CD4-positive, alpha-beta T cell treated with Interferon alpha-2 for 1 hour (primary cell): ENCODE data around the gene ARHGAP29.

Experiments used
- DNase-seq, 2 donors: peaks; one replicate each; pipeline ENCODE4 v3.0.0-alpha.2; 2020 to 2022

The ARHGAP29 gene

GRCh38 chr1:94259635-94260289 lies 22.4 kb upstream of the ARHGAP29 start:
- DNase-seq = no peak

- no peak for DNase-seq
Observed at GRCh38 chr1:94258873-94259331, 21.5 kb upstream of the ARHGAP29 start.

- no peak for DNase-seq
Observed at GRCh38 chr1:94257444-94257843, 20.1 kb upstream of the ARHGAP29 start.

- no peak for DNase-seq
Observed at GRCh38 chr1:94255476-94255875, 18.1 kb upstream of the ARHGAP29 start.

- no peak for DNase-seq
Observed at GRCh38 chr1:94254073-94254810, 16.9 kb upstream of the ARHGAP29 start.

GRCh38 chr1:94253456-94254017 lies 16.2 kb upstream of the ARHGAP29 start:
- DNase-seq = no peak

- DNase-seq = no peak
Observed at GRCh38 chr1:94250341-94250740, 13.0 kb upstream of the ARHGAP29 start.

GRCh38 chr1:94248956-94249688 lies 11.7 kb upstream of the ARHGAP29 start:
- no peak for DNase-seq

- DNase-seq = peak; percentile 3 to 11
Observed at GRCh38 chr1:94247138-94248094, 10.0 kb upstream of the ARHGAP29 start.

- no peak for DNase-seq
Observed at GRCh38 chr1:94246692-94247137, 9.3 kb upstream of the ARHGAP29 start.

GRCh38 chr1:94245747-94246438 lies 8.5 kb upstream of the ARHGAP29 start:
- no peak for DNase-seq

GRCh38 chr1:94244816-94245215 lies 7.4 kb upstream of the ARHGAP29 start:
- no peak for DNase-seq

GRCh38 chr1:94243665-94244064 lies 6.3 kb upstream of the ARHGAP29 start:
- no peak for DNase-seq

- DNase-seq = no peak
Observed at GRCh38 chr1:94240822-94241221, 3.4 kb upstream of the ARHGAP29 start.

- no peak for DNase-seq
Observed at GRCh38 chr1:94239796-94240195, 2.4 kb upstream of the ARHGAP29 start.

- no peak for DNase-seq
Observed at GRCh38 chr1:94239051-94239450, 1.7 kb upstream of the ARHGAP29 start.

GRCh38 chr1:94236630-94237290 lies 624 bp downstream of the ARHGAP29 start:
- DNase-seq = no peak

- DNase-seq = no peak
Observed at GRCh38 chr1:94236013-94236491, 1.3 kb downstream of the ARHGAP29 start.

- no peak for DNase-seq
Observed at GRCh38 chr1:94235189-94236012, 2.0 kb downstream of the ARHGAP29 start.

- no peak for DNase-seq
Observed at GRCh38 chr1:94234615-94235014, 2.8 kb downstream of the ARHGAP29 start.
